ENCODE results near the gene OR10A2.
"Not testable (repeated sequence)": the region's sequence is repeated elsewhere in the genome, so short reads cannot be mapped to it uniquely, and the experiment has no call there.

- TF ChIP-seq, protein P1, sequence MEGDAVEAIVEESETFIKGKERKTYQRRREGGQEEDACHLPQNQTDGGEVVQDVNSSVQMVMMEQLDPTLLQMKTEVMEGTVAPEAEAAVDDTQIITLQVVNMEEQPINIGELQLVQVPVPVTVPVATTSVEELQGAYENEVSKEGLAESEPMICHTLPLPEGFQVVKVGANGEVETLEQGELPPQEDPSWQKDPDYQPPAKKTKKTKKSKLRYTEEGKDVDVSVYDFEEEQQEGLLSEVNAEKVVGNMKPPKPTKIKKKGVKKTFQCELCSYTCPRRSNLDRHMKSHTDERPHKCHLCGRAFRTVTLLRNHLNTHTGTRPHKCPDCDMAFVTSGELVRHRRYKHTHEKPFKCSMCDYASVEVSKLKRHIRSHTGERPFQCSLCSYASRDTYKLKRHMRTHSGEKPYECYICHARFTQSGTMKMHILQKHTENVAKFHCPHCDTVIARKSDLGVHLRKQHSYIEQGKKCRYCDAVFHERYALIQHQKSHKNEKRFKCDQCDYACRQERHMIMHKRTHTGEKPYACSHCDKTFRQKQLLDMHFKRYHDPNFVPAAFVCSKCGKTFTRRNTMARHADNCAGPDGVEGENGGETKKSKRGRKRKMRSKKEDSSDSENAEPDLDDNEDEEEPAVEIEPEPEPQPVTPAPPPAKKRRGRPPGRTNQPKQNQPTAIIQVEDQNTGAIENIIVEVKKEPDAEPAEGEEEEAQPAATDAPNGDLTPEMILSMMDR (tag by site-specific recombination; IDR thresholded peaks at IDR 0.05) = not testable (repeated sequence)
- not testable (repeated sequence) for TF ChIP-seq ZNF169 (tag by site-specific recombination; IDR thresholded peaks at IDR 0.05); REPIN1 (tag by site-specific recombination; IDR thresholded peaks at IDR 0.05; ENCODE audit: low read depth); ZNF624 (tag by site-specific recombination; IDR thresholded peaks at IDR 0.05); KLF16 (tag by site-specific recombination; IDR thresholded peaks at IDR 0.05); SP3 (tag by site-specific recombination; IDR thresholded peaks at IDR 0.05); ZSCAN30 (tag by site-specific recombination; IDR thresholded peaks at IDR 0.05); ZNF341 (tag by site-specific recombination; IDR thresholded peaks at IDR 0.05; ENCODE audit: low read depth); TCF7L2 (IDR thresholded peaks at IDR 0.05; ENCODE audit: borderline replicate concordance, low read depth, low read length)
- TF ChIP-seq, protein P2, sequence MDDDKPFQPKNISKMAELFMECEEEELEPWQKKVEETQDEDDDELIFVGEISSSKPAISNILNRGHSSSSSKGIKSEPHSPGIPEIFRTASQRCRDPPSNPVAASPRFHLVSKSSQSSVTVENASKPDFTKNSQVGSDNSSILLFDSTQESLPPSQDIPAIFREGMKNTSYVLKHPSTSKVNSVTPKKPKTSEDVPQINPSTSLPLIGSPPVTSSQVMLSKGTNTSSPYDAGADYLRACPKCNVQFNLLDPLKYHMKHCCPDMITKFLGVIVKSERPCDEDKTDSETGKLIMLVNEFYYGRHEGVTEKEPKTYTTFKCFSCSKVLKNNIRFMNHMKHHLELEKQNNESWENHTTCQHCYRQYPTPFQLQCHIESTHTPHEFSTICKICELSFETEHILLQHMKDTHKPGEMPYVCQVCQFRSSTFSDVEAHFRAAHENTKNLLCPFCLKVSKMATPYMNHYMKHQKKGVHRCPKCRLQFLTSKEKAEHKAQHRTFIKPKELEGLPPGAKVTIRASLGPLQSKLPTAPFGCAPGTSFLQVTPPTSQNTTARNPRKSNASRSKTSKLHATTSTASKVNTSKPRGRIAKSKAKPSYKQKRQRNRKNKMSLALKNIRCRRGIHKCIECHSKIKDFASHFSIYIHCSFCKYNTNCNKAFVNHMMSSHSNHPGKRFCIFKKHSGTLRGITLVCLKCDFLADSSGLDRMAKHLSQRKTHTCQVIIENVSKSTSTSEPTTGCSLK (tag by site-specific recombination; IDR thresholded peaks at IDR 0.05) = not testable (repeated sequence)
Observed at GRCh38 chr11:6887711-6888110, 24.9 kb downstream of the OR10A2 start.
